ENCODE data around the gene WSCD1.

DNA sequence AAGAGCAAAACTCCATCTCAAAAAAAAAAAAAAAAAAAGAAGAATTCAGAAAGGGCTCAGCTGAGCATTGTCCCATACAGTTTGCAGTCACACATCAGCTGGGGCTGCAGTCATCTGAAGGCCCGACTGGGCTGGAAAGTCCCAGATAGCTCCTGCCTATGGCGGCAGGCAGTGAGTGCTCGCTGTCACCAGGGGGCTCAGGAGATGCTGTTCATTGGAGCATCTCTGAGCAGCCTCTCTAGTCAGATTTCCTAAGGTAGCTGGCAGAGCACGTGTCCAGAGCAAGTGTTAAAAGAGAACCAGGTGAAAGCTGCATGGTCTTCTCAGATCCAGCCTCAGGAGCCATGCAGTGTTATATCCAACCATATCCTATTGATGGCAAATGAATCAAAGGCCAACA, 75.8 kb downstream of the WSCD1 start:
- TF ChIP-seq RAD21 (conservative IDR thresholded peaks at IDR 0.05) (no peak), EZH2 (IDR thresholded peaks at IDR 0.05; ENCODE audit: borderline replicate concordance, insufficient read depth, low read length, poor library complexity, severe bottlenecking) (no peak), SMC3 (conservative IDR thresholded peaks at IDR 0.05; ENCODE audit: poor library complexity) (no peak), POLR2AphosphoS5 (IDR thresholded peaks at IDR 0.05) (no peak), TAF1 (IDR thresholded peaks at IDR 0.05; ENCODE audit: low read depth) (no peak), EP300 (conservative IDR thresholded peaks at IDR 0.05; ENCODE audit: poor library complexity, severe bottlenecking) (no peak)
- TF ChIP-seq, protein P1, sequence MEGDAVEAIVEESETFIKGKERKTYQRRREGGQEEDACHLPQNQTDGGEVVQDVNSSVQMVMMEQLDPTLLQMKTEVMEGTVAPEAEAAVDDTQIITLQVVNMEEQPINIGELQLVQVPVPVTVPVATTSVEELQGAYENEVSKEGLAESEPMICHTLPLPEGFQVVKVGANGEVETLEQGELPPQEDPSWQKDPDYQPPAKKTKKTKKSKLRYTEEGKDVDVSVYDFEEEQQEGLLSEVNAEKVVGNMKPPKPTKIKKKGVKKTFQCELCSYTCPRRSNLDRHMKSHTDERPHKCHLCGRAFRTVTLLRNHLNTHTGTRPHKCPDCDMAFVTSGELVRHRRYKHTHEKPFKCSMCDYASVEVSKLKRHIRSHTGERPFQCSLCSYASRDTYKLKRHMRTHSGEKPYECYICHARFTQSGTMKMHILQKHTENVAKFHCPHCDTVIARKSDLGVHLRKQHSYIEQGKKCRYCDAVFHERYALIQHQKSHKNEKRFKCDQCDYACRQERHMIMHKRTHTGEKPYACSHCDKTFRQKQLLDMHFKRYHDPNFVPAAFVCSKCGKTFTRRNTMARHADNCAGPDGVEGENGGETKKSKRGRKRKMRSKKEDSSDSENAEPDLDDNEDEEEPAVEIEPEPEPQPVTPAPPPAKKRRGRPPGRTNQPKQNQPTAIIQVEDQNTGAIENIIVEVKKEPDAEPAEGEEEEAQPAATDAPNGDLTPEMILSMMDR (IDR thresholded peaks at IDR 0.05; ENCODE audit: poor library complexity, severe bottlenecking), result no peak
- TF ChIP-seq, protein P2, sequence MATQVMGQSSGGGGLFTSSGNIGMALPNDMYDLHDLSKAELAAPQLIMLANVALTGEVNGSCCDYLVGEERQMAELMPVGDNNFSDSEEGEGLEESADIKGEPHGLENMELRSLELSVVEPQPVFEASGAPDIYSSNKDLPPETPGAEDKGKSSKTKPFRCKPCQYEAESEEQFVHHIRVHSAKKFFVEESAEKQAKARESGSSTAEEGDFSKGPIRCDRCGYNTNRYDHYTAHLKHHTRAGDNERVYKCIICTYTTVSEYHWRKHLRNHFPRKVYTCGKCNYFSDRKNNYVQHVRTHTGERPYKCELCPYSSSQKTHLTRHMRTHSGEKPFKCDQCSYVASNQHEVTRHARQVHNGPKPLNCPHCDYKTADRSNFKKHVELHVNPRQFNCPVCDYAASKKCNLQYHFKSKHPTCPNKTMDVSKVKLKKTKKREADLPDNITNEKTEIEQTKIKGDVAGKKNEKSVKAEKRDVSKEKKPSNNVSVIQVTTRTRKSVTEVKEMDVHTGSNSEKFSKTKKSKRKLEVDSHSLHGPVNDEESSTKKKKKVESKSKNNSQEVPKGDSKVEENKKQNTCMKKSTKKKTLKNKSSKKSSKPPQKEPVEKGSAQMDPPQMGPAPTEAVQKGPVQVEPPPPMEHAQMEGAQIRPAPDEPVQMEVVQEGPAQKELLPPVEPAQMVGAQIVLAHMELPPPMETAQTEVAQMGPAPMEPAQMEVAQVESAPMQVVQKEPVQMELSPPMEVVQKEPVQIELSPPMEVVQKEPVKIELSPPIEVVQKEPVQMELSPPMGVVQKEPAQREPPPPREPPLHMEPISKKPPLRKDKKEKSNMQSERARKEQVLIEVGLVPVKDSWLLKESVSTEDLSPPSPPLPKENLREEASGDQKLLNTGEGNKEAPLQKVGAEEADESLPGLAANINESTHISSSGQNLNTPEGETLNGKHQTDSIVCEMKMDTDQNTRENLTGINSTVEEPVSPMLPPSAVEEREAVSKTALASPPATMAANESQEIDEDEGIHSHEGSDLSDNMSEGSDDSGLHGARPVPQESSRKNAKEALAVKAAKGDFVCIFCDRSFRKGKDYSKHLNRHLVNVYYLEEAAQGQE (IDR thresholded peaks at IDR 0.05; ENCODE audit: borderline replicate concordance), result no peak

Measured in neural cell (in vitro differentiated cells).